ENCODE data around the gene B3GNT7.

The B3GNT7 gene

DNA sequence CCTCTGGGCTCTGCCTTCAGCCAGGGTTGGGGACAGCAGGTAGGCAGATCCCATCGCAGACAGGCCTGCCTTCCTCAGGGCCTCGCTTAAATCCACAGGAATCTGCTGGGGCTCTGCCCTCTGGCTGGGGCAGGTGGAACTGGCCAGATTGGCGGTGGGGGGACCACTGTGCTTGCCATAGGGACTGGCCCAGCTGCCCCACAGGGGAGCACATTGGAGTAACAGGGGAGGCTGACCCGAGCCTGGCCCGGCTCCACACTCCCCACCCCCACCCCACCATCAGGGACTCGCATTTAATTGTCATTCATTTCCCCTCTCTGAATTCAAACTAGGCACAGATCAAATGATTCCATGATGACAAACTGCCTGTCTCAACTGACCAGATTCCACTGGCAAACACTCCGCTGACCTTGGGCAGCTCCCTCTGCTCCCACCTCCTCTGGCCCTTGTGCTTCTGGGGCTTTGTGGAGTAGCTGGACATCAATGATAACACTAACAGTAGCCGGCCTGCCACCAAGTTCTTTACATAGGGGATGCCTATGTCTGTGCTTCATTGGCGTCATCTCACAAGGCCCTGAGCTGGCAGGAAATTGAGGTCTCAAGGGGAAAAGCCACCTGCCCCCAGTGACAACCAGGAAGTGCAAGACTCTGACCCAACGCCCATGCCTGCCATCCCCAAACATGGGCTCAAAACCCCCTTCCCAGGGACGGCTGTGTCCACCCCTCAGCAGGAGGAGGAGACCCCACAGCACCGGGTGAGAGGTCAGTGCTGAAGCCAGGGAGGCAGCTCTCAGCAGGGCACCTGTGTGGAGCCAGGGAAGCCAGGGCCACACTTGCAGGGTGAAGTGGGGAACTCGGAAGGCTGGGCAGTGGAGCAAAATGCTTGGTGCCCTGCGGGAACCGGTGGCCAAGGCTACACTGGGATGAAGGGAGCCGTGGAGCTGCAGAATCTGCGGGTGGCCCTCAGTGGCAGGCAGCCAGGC lies 2.1 kb upstream of the B3GNT7 start:
- Histone ChIP-seq H3K27me3 (ENCODE audit: control insufficient read depth in 1 of 2, insufficient read depth in 2 of 2, low read length in 2 of 2) (no peaks in the 10 kb centered on the region), H3K36me3 (ENCODE audit: control insufficient read depth in 1 of 2, insufficient read depth in 2 of 2, low read length in 2 of 2) (peaks cover 8 to 9% of the 10 kb centered on the region in 2 donors), H3K9me3 (ENCODE audit: control insufficient read depth in 1 of 2, low read length in 2 of 2) (no peaks in the 10 kb centered on the region), H3K4me3 (ENCODE audit: low read depth in 1 of 2, low read length in 2 of 2) (no peak overlapping the region), H3K27ac (ENCODE audit: low read depth, low read length) (no peak overlapping the region), H3K4me1 (ENCODE audit: control insufficient read depth in 1 of 2, insufficient read depth in 2 of 2, low read length in 2 of 2) (peaks cover 9 to 17% of the 10 kb centered on the region in 2 donors), H3K9ac (ENCODE audit: low read depth in 1 of 2, low read length in 2 of 2) (no peak overlapping the region)

DNA sequence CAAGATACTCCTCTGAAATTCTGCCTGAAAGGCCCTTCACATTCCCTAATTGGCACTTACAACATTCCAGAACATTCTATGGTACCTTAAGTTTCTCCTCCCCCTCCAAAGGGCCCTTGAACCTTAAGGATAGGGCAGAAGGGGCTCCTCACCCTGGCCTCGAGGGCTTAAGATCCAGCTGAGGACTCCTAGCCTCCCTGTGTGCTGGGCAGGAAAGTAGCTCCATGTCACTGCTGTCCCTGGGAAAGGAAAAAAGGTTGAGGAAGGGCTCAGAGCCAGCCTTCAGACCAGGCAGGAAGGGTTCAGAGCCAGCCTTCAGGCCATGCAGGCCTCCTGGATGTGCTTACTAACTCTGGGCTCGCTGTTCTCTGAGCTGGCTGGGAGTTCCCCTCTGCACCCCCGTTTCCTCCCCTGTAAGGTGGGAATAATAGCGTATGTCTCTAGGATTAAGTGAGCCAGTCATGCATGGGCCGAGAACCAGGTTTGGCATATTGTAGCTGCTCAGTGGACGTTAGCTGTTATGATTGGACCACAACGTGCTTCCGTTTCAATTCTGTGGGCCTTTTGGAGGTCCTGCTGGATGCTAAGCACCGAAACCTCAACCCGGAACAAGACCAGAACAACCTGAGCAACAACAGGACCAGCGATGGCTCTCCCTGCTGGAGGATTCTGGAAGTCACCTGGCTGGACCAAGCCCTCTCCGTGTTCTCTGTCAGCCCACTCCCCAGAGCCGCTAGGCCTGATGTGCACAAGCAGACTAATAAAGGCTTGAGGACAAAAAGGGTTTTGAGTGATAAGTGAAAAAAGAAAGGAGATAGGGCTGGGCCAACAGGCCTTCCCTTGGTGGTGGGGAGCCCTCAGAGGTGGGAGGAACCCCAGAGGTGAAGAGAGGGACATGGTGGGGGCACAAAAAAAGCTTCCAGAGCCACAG lies 1.0 kb upstream of the B3GNT7 start:
- no peak overlapping the region for H3K27ac ChIP-seq (ENCODE audit: low read depth, low read length)
- peaks cover 15% of the 10 kb centered on the region in 2 donors for H3K36me3 ChIP-seq (ENCODE audit: control insufficient read depth in 1 of 2, insufficient read depth in 2 of 2, low read length in 2 of 2)
- no peaks in the 10 kb centered on the region for H3K27me3 ChIP-seq (ENCODE audit: control insufficient read depth in 1 of 2, insufficient read depth in 2 of 2, low read length in 2 of 2)
- peak overlapping the region; percentile 50 to 53 for H3K4me3 ChIP-seq (ENCODE audit: low read depth in 1 of 2, low read length in 2 of 2)
- H3K9me3 ChIP-seq (ENCODE audit: control insufficient read depth in 1 of 2, low read length in 2 of 2): no peaks in the 10 kb centered on the region
- H3K4me1 ChIP-seq (ENCODE audit: control insufficient read depth in 1 of 2, insufficient read depth in 2 of 2, low read length in 2 of 2): peaks cover 19 to 25% of the 10 kb centered on the region in 2 donors
- H3K9ac ChIP-seq (ENCODE audit: low read depth in 1 of 2, low read length in 2 of 2): peak overlapping the region in 1 of 2 donors; percentile 41

DNA sequence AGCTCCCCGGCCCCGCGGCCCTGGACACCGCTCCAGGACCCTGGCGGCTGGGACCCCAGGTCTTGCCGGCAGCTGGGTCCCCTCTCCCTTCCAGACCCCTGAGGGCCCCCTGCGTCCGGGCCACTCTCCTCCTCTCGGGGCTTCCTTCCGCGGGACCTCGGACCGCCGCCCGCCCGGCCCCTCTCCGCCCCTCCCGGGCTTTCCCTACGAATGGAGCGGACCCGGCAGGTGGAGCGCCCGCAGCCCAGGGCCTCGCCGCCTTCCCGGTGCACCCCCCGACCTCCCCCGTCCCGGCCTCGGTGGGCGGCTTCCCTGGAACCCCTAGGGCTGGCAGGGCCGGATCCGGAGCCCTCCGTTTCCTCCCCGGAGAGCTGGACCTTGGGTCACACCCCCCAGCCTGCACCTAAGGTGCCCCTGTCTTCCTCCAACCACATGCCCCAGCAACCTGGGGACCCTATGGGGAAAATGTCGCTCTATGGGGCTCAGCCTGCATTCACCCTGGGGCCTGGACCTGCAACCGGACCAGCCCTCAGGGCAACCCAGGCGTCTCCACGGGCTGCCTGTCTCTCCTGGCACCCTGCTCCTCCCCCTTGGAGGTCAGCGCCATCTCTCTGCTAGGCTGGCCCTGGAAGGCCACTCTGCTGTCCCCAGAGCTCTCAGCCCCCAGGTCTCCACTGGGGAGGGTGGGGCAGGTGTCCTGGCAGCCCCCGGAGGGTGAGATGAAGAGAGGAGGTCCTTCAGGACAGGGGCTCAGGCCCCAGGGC lies 730 bp downstream of the B3GNT7 start:
- Histone ChIP-seq H3K9ac (ENCODE audit: low read depth in 1 of 2, low read length in 2 of 2) (peak overlapping the region; percentile 69), H3K4me1 (ENCODE audit: control insufficient read depth in 1 of 2, insufficient read depth in 2 of 2, low read length in 2 of 2) (peaks cover 30 to 37% of the 10 kb centered on the region in 2 donors), H3K4me3 (ENCODE audit: low read depth in 1 of 2, low read length in 2 of 2) (peak overlapping the region; percentile 81 to 82), H3K9me3 (ENCODE audit: control insufficient read depth in 1 of 2, low read length in 2 of 2) (no peaks in the 10 kb centered on the region), H3K36me3 (ENCODE audit: control insufficient read depth in 1 of 2, insufficient read depth in 2 of 2, low read length in 2 of 2) (peaks cover 15% of the 10 kb centered on the region in 2 donors), H3K27ac (ENCODE audit: low read depth, low read length) (no peak overlapping the region), H3K27me3 (ENCODE audit: control insufficient read depth in 1 of 2, insufficient read depth in 2 of 2, low read length in 2 of 2) (no peaks in the 10 kb centered on the region)

DNA sequence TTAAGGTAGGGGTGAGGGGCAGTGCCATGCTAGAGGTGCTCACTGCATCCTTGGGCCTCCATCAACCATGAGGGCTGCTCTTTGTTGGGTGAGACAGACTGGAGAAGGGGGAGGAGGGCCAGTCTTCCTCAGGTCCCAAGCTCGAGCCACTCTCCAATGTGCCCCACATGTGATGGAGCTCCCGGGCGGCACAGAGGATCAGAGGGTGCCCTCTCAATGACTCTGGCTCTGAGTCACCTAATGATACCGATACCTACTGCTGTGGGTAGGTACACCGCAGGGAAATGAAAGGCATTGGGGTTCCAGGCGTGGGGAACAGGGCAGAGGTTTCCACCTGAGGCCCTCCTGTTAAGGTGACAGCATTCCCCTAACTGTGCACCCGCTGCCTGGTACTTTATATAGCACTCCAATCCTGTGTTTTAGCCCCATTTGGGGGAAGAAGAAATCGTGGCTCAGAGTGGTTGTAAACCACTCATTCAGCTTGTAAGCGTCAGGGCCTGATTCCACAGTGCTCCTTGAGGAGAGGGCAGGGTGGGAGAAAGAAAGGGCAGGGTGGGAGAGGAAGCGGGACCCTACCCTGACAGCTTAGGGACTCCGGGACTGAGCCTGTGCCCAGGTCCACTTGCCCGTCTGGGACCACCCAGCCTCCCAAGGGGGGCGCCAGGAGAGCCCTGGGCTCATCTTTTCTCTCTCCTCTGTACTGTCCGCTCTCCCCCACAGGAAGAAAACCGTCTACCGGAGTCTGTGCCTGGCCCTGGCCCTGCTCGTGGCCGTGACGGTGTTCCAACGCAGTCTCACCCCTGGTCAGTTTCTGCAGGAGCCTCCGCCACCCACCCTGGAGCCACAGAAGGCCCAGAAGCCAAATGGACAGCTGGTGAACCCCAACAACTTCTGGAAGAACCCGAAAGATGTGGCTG lies 1.8 kb downstream of the B3GNT7 start:
- no peaks in the 10 kb centered on the region for H3K9me3 ChIP-seq (ENCODE audit: control insufficient read depth in 1 of 2, low read length in 2 of 2)
- H3K27me3 ChIP-seq (ENCODE audit: control insufficient read depth in 1 of 2, insufficient read depth in 2 of 2, low read length in 2 of 2): no peaks in the 10 kb centered on the region
- peak overlapping the region in 1 of 2 donors; percentile 69 for H3K9ac ChIP-seq (ENCODE audit: low read depth in 1 of 2, low read length in 2 of 2)
- no peak overlapping the region for H3K27ac ChIP-seq (ENCODE audit: low read depth, low read length)
- H3K4me3 ChIP-seq (ENCODE audit: low read depth in 1 of 2, low read length in 2 of 2): peak overlapping the region; percentile 81 to 82
- H3K36me3 ChIP-seq (ENCODE audit: control insufficient read depth in 1 of 2, insufficient read depth in 2 of 2, low read length in 2 of 2): peaks cover 15% of the 10 kb centered on the region in 2 donors
- peaks cover 30 to 37% of the 10 kb centered on the region in 2 donors for H3K4me1 ChIP-seq (ENCODE audit: control insufficient read depth in 1 of 2, insufficient read depth in 2 of 2, low read length in 2 of 2)

DNA sequence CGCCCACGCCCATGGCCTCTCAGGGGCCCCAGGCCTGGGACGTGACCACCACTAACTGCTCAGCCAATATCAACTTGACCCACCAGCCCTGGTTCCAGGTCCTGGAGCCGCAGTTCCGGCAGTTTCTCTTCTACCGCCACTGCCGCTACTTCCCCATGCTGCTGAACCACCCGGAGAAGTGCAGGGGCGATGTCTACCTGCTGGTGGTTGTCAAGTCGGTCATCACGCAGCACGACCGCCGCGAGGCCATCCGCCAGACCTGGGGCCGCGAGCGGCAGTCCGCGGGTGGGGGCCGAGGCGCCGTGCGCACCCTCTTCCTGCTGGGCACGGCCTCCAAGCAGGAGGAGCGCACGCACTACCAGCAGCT lies 2.4 kb downstream of the B3GNT7 start:
- H3K9me3 ChIP-seq (ENCODE audit: control insufficient read depth in 1 of 2, low read length in 2 of 2): no peaks in the 10 kb centered on the region
- peaks cover 30 to 37% of the 10 kb centered on the region in 2 donors for H3K4me1 ChIP-seq (ENCODE audit: control insufficient read depth in 1 of 2, insufficient read depth in 2 of 2, low read length in 2 of 2)
- no peak overlapping the region for H3K27ac ChIP-seq (ENCODE audit: low read depth, low read length)
- H3K27me3 ChIP-seq (ENCODE audit: control insufficient read depth in 1 of 2, insufficient read depth in 2 of 2, low read length in 2 of 2): no peaks in the 10 kb centered on the region
- peaks cover 15% of the 10 kb centered on the region in 2 donors for H3K36me3 ChIP-seq (ENCODE audit: control insufficient read depth in 1 of 2, insufficient read depth in 2 of 2, low read length in 2 of 2)
- no peak overlapping the region for H3K4me3 ChIP-seq (ENCODE audit: low read depth in 1 of 2, low read length in 2 of 2)
- H3K9ac ChIP-seq (ENCODE audit: low read depth in 1 of 2, low read length in 2 of 2): no peak overlapping the region

DNA sequence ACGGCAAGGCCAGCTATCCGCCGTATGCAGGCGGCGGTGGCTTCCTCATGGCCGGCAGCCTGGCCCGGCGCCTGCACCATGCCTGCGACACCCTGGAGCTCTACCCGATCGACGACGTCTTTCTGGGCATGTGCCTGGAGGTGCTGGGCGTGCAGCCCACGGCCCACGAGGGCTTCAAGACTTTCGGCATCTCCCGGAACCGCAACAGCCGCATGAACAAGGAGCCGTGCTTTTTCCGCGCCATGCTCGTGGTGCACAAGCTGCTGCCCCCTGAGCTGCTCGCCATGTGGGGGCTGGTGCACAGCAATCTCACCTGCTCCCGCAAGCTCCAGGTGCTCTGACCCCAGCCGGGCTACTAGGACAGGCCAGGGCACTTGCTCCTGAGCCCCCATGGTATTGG lies 3.1 kb downstream of the B3GNT7 start:
- Histone ChIP-seq H3K9ac (ENCODE audit: low read depth in 1 of 2, low read length in 2 of 2) (no peak overlapping the region), H3K27ac (ENCODE audit: low read depth, low read length) (no peak overlapping the region), H3K4me3 (ENCODE audit: low read depth in 1 of 2, low read length in 2 of 2) (peak overlapping the region in 1 of 2 donors; percentile 15), H3K9me3 (ENCODE audit: control insufficient read depth in 1 of 2, low read length in 2 of 2) (no peaks in the 10 kb centered on the region), H3K36me3 (ENCODE audit: control insufficient read depth in 1 of 2, insufficient read depth in 2 of 2, low read length in 2 of 2) (peaks cover 15% of the 10 kb centered on the region in 2 donors), H3K27me3 (ENCODE audit: control insufficient read depth in 1 of 2, insufficient read depth in 2 of 2, low read length in 2 of 2) (no peaks in the 10 kb centered on the region), H3K4me1 (ENCODE audit: control insufficient read depth in 1 of 2, insufficient read depth in 2 of 2, low read length in 2 of 2) (peaks cover 30 to 37% of the 10 kb centered on the region in 2 donors)

DNA sequence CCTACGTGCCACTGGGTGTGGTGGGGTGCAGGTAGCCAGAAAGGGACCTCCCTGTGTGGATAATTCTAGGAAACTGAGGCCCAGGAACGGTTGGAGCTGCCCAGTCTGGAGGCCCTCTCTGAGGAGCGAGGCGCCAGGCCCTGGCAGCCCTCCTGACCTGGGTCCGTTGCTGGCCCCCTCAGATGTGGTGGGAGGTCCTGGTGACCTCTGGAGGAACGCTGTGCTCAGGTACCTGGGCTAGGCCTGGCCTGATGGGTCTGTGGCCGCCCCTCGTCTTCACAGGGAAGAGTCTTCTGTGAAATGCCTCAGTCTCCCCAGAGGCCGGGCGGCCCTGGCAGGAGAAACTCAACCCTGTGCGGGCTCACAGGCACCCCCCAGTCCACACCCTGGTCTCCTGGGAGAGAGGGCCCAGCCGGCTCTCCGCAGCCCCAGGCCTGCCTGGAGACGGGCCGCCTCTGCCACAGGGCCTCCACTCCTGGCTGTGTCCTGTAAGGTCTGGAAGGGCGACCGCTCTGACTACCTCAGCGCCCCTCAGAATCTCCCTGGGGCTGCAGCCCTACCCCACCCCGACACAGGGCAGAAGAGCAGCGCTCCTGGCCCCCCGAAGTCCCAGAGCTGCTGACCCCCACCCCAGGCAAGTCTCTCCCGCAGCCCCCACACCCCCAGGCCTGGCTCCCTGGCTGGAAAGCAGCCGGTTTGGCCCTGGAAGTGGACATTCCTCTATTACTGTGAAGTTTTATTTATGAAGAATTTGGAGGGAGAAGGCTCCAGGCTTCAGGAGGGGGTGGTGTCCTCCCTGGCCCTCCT lies 3.7 kb downstream of the B3GNT7 start:
- peaks cover 30 to 37% of the 10 kb centered on the region in 2 donors for H3K4me1 ChIP-seq (ENCODE audit: control insufficient read depth in 1 of 2, insufficient read depth in 2 of 2, low read length in 2 of 2)
- no peak overlapping the region for H3K27ac ChIP-seq (ENCODE audit: low read depth, low read length)
- no peaks in the 10 kb centered on the region for H3K9me3 ChIP-seq (ENCODE audit: control insufficient read depth in 1 of 2, low read length in 2 of 2)
- H3K9ac ChIP-seq (ENCODE audit: low read depth in 1 of 2, low read length in 2 of 2): no peak overlapping the region
- H3K36me3 ChIP-seq (ENCODE audit: control insufficient read depth in 1 of 2, insufficient read depth in 2 of 2, low read length in 2 of 2): peaks cover 15% of the 10 kb centered on the region in 2 donors
- H3K27me3 ChIP-seq (ENCODE audit: control insufficient read depth in 1 of 2, insufficient read depth in 2 of 2, low read length in 2 of 2): no peaks in the 10 kb centered on the region
- peak overlapping the region in 1 of 2 donors; percentile 15 for H3K4me3 ChIP-seq (ENCODE audit: low read depth in 1 of 2, low read length in 2 of 2)

DNA sequence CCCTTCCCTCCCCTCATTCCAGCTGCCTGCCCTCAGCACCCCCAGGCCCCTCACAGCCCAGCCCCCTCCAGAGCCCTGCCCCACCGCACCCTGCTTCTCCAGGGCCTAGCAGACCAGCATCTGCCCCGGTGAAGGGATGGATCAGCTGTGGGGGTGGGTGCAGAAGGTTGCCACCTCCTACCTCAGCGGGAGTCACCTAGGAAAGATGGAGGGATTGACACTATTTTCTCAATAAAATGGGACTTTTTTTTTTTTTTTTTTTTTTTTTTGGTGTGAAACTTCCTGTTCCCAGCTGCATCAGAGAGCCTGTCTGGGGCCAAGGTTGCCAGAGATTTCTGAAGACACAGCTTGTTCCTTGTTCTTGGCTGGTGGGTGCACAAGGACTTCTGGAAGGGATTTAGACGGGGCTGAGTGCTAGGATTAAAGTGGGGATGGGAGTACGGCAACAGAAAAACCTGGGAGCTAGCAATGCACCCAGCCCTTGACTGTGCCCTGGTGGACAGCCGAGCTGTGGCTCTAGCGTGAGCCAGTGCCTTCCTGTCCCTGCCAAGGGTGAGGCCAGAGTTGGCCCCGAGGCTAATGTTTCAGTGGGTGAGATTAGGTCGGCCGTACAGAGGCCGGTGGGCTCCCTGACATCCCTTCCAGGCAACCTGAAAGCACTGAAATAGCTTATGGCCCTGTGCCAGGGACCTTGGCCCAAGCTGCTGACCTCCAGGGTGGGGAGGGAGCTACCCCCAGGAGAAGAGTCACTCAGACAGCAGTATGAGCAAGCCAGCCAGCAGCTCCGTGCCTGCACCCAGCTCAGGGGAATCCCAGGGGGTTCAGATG lies 4.6 kb downstream of the B3GNT7 start:
- Histone ChIP-seq H3K9me3 (ENCODE audit: control insufficient read depth in 1 of 2, low read length in 2 of 2) (no peaks in the 10 kb centered on the region), H3K27ac (ENCODE audit: low read depth, low read length) (no peak overlapping the region), H3K9ac (ENCODE audit: low read depth in 1 of 2, low read length in 2 of 2) (peak overlapping the region in 1 of 2 donors; percentile 22), H3K36me3 (ENCODE audit: control insufficient read depth in 1 of 2, insufficient read depth in 2 of 2, low read length in 2 of 2) (peaks cover 15% of the 10 kb centered on the region in 2 donors), H3K4me1 (ENCODE audit: control insufficient read depth in 1 of 2, insufficient read depth in 2 of 2, low read length in 2 of 2) (peaks cover 29 to 32% of the 10 kb centered on the region in 2 donors), H3K27me3 (ENCODE audit: control insufficient read depth in 1 of 2, insufficient read depth in 2 of 2, low read length in 2 of 2) (no peaks in the 10 kb centered on the region), H3K4me3 (ENCODE audit: low read depth in 1 of 2, low read length in 2 of 2) (peak overlapping the region in 1 of 2 donors; percentile 5)

Measured in duodenal mucosa (tissue), 2 donors.